Smooth muscle cell (in vitro differentiated cells): ENCODE measurements around the gene ZNF276. TPM values are rescaled to one million over a fixed set of nuclear protein-coding genes. Genes with fewer than 3 reads are reported as not detected.
A peak's percentile ranks its signal among the peaks of the same experiment; 100 is the strongest.

Experiments used
- DNase-seq: peaks from one replicate; lab custom pipeline; 2025; ENCODE audit not compliant: unreplicated experiment; lab: John Stamatoyannopoulos, UW
- H2AFZ ChIP-seq: fragments of 200-600 bp; sonication (generic); 2 replicates; pipeline ENCODE4 v1.6.0; 2016; ENCODE audit warnings: antibody characterized with exemption, low read depth, mild to moderate bottlenecking
- H3F3A ChIP-seq: fragments of 200-600 bp; sonication (generic); 2 replicates; pipeline ENCODE4 v1.6.0; 2017; ENCODE audit warnings: antibody characterized with exemption, low read depth
- H3K27ac ChIP-seq: fragments of 200-600 bp; sonication (generic); 2 replicates; pipeline ENCODE4 v1.5.1; 2016; ENCODE audit warnings: low read depth, mild to moderate bottlenecking
- H3K27me3 ChIP-seq: fragments of 200-600 bp; sonication (generic); 2 replicates; pipeline ENCODE4 v1.6.1; 2016; ENCODE audit warnings: low read depth, mild to moderate bottlenecking
- H3K36me3 ChIP-seq: fragments of 200-600 bp; sonication (generic); 2 replicates; pipeline ENCODE4 v1.5.1; 2016; ENCODE audit warnings: low read depth
- H3K4me1 ChIP-seq: fragments of 200-600 bp; sonication (generic); 2 replicates; pipeline ENCODE4 v1.5.1; 2016; ENCODE audit warnings: low read depth
- H3K4me2 ChIP-seq: fragments of 200-600 bp; sonication (generic); 2 replicates; pipeline ENCODE4 v1.6.0; 2016; ENCODE audit warnings: mild to moderate bottlenecking
- H3K4me3 ChIP-seq: fragments of 200-600 bp; sonication (generic); 2 replicates; pipeline ENCODE4 v1.5.1; 2016; ENCODE audit warnings: mild to moderate bottlenecking
- H3K79me2 ChIP-seq: fragments of 200-600 bp; sonication (generic); 2 replicates; pipeline ENCODE4 v1.6.0; 2016; ENCODE audit warnings: low read depth, mild to moderate bottlenecking
- H3K9ac ChIP-seq: fragments of 200-600 bp; sonication (generic); 2 replicates; pipeline ENCODE4 v1.6.0; 2016; ENCODE audit warnings: low read depth
- H3K9me3 ChIP-seq: fragments of 200-600 bp; sonication (generic); replicated peaks from 2 replicates; pipeline ENCODE4 v1.5.1; 2016; ENCODE audit warnings: low read depth
- H4K20me1 ChIP-seq: fragments of 200-600 bp; sonication (generic); 2 replicates; pipeline ENCODE4 v1.6.0; 2016; ENCODE audit warnings: low read depth
- CTCF ChIP-seq: fragments of 200-600 bp; sonication (generic); IDR thresholded peaks from 2 replicates; pipeline ENCODE4 v1.5.1; 2017; ENCODE audit warnings: borderline replicate concordance, mild to moderate bottlenecking, antibody characterized with exemption; ENCODE audit not compliant: insufficient read depth, poor library complexity, severe bottlenecking
- WGBS: methylation state at CpG from one replicate; pipeline ENCODE4 v1.1.7; 2016; ENCODE audit warnings: low lambda C conversion rate; 5-methylcytosine and 5-hydroxymethylcytosine counted together
- polyA plus RNA-seq: library from polyadenylated mRNA; unstranded; fragments of >200 nt; fragmentation: Nextera tagmentation; extraction: Ambion mirVana; gene quantifications from 2 replicates; pipeline ENCODE4 v1.2.1, GENCODE V29; 2016
- total RNA-seq: library from RNA; depleted of rRNA; stranded (reverse); fragments of >200 nt; gene quantifications from 2 replicates; pipeline ENCODE4 v1.2.3, GENCODE V29; 2014

Gene ZNF276
- total and polyA plus RNA-seq, 2 experiments from 2014 or later: 8.0 to 11.0 TPM

DNA sequence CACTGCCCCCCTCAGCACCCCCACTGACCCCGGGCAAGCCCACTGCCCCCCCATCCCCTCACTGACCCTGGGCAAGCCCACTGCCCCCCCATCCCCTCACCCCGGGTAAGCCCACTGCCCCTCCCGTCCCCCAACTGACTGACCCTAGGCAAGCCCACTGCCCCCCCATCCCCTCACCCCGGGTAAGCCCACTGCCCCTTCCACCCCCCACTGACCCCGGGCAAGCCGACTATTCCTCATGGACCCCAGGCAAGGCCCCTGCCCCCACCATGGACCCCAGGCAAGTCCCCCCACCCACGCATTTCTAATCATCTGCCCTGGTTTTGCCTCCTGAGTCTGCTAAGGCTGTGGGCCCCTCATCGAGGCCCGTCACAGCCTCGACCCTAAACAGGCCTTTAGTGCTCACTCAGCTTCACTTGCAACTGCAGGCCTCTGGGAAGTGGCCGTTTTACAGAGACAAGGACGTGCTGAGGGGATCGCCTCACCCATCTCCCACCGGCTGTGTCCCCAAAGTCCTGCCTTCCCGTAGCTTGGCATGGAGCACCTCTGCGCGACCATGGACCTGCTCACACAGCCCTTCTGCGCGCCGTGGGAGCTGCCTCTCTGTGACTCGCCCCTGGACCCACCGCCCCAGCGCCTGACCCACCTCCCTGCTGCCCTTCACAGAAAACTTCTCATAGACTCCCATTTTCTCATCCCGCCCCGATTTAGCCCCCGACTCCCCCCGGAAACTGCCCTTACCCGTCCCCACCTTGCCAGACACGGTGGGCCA is 4.2 kb upstream of the ZNF276 start:
- Histone ChIP-seq H3K27ac (no peak overlapping the region), H3K27me3 (no peaks in the 10 kb centered on the region), H3K9me3 (no peaks in the 10 kb centered on the region), H3K9ac (no peak overlapping the region), H2AFZ (no peak overlapping the region), H3K79me2 (no peaks in the 10 kb centered on the region), H3K4me3 (no peak overlapping the region), H3K36me3 (no peaks in the 10 kb centered on the region), H3K4me1 (peaks cover 13% of the 10 kb centered on the region), H4K20me1 (peaks cover 7% of the 10 kb centered on the region), H3K4me2 (no peak overlapping the region), H3F3A (peaks cover 12% of the 10 kb centered on the region)
- DNase-seq: no peak
- WGBS: 96% methylated on average over 26 of the region's 29 CpGs
- TF ChIP-seq CTCF: no peak

- Histone ChIP-seq H3K27me3 (no peaks in the 10 kb centered on the region), H4K20me1 (peaks cover 15% of the 10 kb centered on the region), H3K4me1 (peaks cover 15% of the 10 kb centered on the region), H3K4me3 (no peak overlapping the region), H3K79me2 (peaks cover 6% of the 10 kb centered on the region), H3F3A (peaks cover 12% of the 10 kb centered on the region), H3K27ac (no peak overlapping the region), H3K9me3 (no peaks in the 10 kb centered on the region), H2AFZ (no peak overlapping the region), H3K4me2 (no peak overlapping the region), H3K36me3 (no peaks in the 10 kb centered on the region), H3K9ac (no peak overlapping the region)
- DNase-seq: no peak
- no peak for TF ChIP-seq CTCF
- 90% methylated on average over 19 of the region's 24 CpGs for WGBS
These were observed 3.4 kb upstream of the ZNF276 start for GRCh38 chr16:89717688-89718505.

GRCh38 chr16:89720551-89720812 is 855 bp upstream of the ZNF276 start:
- H3K27me3 ChIP-seq: no peaks in the 10 kb centered on the region
- no peak for TF ChIP-seq CTCF
- no peaks in the 10 kb centered on the region for H3K9me3 ChIP-seq
- H2AFZ ChIP-seq: peak overlapping the region; percentile 84
- DNase-seq: peak; percentile 72
- peak overlapping the region; percentile 100 for H3K4me3 ChIP-seq
- peak overlapping the region; percentile 86 for H3K27ac ChIP-seq
- under 1% methylated on average over 28 of the region's 29 CpGs for WGBS
- H3F3A ChIP-seq: peaks cover 12% of the 10 kb centered on the region
- H3K4me2 ChIP-seq: peak overlapping the region; percentile 100
- peaks cover 15% of the 10 kb centered on the region for H3K4me1 ChIP-seq
- peaks cover 32% of the 10 kb centered on the region for H3K79me2 ChIP-seq
- peak overlapping the region; percentile 83 for H3K9ac ChIP-seq
- H3K36me3 ChIP-seq: no peaks in the 10 kb centered on the region
- H4K20me1 ChIP-seq: peaks cover 40% of the 10 kb centered on the region
